Fibroblast of lung (primary cell): ENCODE data around the gene SALL1. TPM values are rescaled to one million over a fixed set of nuclear protein-coding genes. Genes with fewer than 3 reads are reported as not detected.

Experiments
- DNase-seq, 2 donors: peaks; one replicate each; pipeline versions ENCODE4 v3.0.0 to v3.0.0-alpha.2; 2010; ENCODE audit warnings: low read depth in 2 of 2
- H2AFZ ChIP-seq: 2 replicates; pipeline ENCODE4 v1.5.1; 2012; ENCODE audit warnings: low read length, control low read depth, inconsistent platforms
- H3K27ac ChIP-seq: 2 replicates; pipeline ENCODE4 v1.5.1; 2011; ENCODE audit warnings: low read length, control low read depth; ENCODE audit not compliant: insufficient read depth
- H3K27me3 ChIP-seq: 2 replicates; pipeline ENCODE4 v1.5.1; 2011; ENCODE audit warnings: mild to moderate bottlenecking, low read length; ENCODE audit not compliant: control insufficient read depth, insufficient read depth
- H3K36me3 ChIP-seq: 2 replicates; pipeline ENCODE4 v1.5.1; 2011; ENCODE audit warnings: low read length; ENCODE audit not compliant: control insufficient read depth, insufficient read depth
- H3K4me1 ChIP-seq: 2 replicates; pipeline ENCODE4 v1.5.1; 2011; ENCODE audit warnings: low read length; ENCODE audit not compliant: control insufficient read depth, insufficient read depth; ENCODE audit errors: extremely low read depth
- H3K4me2 ChIP-seq: 2 replicates; pipeline ENCODE4 v1.5.1; 2011; ENCODE audit warnings: low read length, control low read depth; ENCODE audit not compliant: insufficient read depth; ENCODE audit errors: extremely low read depth
- H3K4me3 ChIP-seq, 4 experiments: fragments of 200-600 bp in 1 of 4; sonication (generic) in 1 of 4; replicated peaks in 1 of 4; 2 replicates each; pipeline ENCODE4 v1.5.1; 2011 to 2016; ENCODE audit warnings: low read length in 4 of 4, low read depth in 3 of 4, mild to moderate bottlenecking in 3 of 4, control low read depth in 2 of 4, inconsistent platforms in 1 of 4, mixed read lengths in 1 of 4; ENCODE audit not compliant: insufficient read depth in 1 of 4; ENCODE audit errors: control extremely low read depth in 1 of 4
- H3K79me2 ChIP-seq: 2 replicates; pipeline ENCODE4 v1.5.1; 2012; ENCODE audit warnings: mild to moderate bottlenecking, low read length, inconsistent platforms; ENCODE audit not compliant: control insufficient read depth, insufficient read depth
- H3K9ac ChIP-seq: 2 replicates; pipeline ENCODE4 v1.5.1; 2011; ENCODE audit warnings: mild to moderate bottlenecking, low read length, control low read depth; ENCODE audit not compliant: insufficient read depth
- H3K9me3 ChIP-seq: 2 replicates; pipeline ENCODE4 v1.5.1; 2012; ENCODE audit warnings: low read depth, low read length; ENCODE audit not compliant: control insufficient read depth, insufficient read depth
- H4K20me1 ChIP-seq: 2 replicates; pipeline ENCODE4 v1.5.1; 2011; ENCODE audit warnings: low read length; ENCODE audit not compliant: control insufficient read depth, insufficient read depth; ENCODE audit errors: extremely low read depth
- EZH2 ChIP-seq: IDR thresholded peaks from 2 replicates; pipeline ENCODE4 v1.5.1; 2012; ENCODE audit warnings: low read length, control low read depth, mild to moderate bottlenecking; ENCODE audit errors: missing control alignments
- polyA plus RNA-seq, 2 donors: library from polyadenylated mRNA; depleted of rRNA in 1 of 2; stranded (reverse) in 1 of 2; unstranded in 1 of 2; fragments of >200 nt; gene quantifications; 2 replicates each; pipeline ENCODE4 v1.2.1, GENCODE V29; 2011 to 2012; ENCODE audit warnings: missing spikeins in 1 of 2
- total RNA-seq: library from RNA; depleted of rRNA; stranded (reverse); fragments of >200 nt; gene quantifications from 2 replicates; pipeline ENCODE4 v1.2.1, GENCODE V29; 2014
- TF ChIP-seq, protein P1 (sequence below), 2 donors: IDR thresholded peaks in 1 of 2; conservative IDR thresholded peaks in 1 of 2; 1 replicate in 1 of 2; 2 replicates in 1 of 2; pipeline ENCODE4 v1.5.1; 2011 to 2012; ENCODE audit warnings: low read length in 2 of 2, control low read depth in 1 of 2, inconsistent platforms in 1 of 2, low read depth in 1 of 2, mild to moderate bottlenecking in 1 of 2

The SALL1 gene
- total and polyA plus RNA-seq, 2 donors (not counting 1 experiment from before 2014, with no cell fraction given), result 0.10 to 0.17 TPM

DNA sequence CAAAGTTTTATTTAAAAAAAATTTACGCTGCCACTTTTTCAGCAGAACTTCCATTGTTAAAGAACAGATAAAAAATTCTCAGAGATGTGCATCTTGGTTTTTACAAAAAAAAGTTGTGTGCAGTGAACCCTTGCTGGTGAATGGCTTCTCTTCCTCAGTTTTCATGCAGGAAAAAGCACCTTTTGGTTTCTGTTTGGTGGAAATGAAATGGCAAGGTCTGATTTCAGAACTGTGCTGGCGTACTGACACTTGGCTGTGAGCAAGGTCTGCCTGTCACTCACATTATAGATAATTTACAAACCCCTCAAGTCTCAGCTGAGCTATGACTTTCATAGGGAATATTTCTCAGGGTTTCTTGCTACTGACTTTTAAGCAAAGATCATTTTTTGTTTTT lies 5.7 kb upstream of the SALL1 start:
- H3K27ac ChIP-seq, result no peak overlapping the region
- H3K4me3 ChIP-seq, result no peak overlapping the region
- H4K20me1 ChIP-seq, result no peaks in the 10 kb centered on the region
- TF ChIP-seq, protein P1, sequence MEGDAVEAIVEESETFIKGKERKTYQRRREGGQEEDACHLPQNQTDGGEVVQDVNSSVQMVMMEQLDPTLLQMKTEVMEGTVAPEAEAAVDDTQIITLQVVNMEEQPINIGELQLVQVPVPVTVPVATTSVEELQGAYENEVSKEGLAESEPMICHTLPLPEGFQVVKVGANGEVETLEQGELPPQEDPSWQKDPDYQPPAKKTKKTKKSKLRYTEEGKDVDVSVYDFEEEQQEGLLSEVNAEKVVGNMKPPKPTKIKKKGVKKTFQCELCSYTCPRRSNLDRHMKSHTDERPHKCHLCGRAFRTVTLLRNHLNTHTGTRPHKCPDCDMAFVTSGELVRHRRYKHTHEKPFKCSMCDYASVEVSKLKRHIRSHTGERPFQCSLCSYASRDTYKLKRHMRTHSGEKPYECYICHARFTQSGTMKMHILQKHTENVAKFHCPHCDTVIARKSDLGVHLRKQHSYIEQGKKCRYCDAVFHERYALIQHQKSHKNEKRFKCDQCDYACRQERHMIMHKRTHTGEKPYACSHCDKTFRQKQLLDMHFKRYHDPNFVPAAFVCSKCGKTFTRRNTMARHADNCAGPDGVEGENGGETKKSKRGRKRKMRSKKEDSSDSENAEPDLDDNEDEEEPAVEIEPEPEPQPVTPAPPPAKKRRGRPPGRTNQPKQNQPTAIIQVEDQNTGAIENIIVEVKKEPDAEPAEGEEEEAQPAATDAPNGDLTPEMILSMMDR (conservative IDR thresholded peaks at IDR 0.05 in 1 of 2, IDR thresholded peaks at IDR 0.05 in 1 of 2; ENCODE audit: low read depth in 1 of 2, low read length in 2 of 2), result no peak
- no peak for TF ChIP-seq EZH2
- H3K4me2 ChIP-seq, result no peak overlapping the region
- H3K36me3 ChIP-seq, result no peaks in the 10 kb centered on the region
- no peak overlapping the region for H3K9ac ChIP-seq
- no peaks in the 10 kb centered on the region for H3K4me1 ChIP-seq
- peak in 1 of 2 donors; percentile 19 for DNase-seq
- H2AFZ ChIP-seq, result no peak overlapping the region
- no peaks in the 10 kb centered on the region for H3K9me3 ChIP-seq
- H3K27me3 ChIP-seq, result peaks cover 29% of the 10 kb centered on the region
- no peaks in the 10 kb centered on the region for H3K79me2 ChIP-seq

DNA sequence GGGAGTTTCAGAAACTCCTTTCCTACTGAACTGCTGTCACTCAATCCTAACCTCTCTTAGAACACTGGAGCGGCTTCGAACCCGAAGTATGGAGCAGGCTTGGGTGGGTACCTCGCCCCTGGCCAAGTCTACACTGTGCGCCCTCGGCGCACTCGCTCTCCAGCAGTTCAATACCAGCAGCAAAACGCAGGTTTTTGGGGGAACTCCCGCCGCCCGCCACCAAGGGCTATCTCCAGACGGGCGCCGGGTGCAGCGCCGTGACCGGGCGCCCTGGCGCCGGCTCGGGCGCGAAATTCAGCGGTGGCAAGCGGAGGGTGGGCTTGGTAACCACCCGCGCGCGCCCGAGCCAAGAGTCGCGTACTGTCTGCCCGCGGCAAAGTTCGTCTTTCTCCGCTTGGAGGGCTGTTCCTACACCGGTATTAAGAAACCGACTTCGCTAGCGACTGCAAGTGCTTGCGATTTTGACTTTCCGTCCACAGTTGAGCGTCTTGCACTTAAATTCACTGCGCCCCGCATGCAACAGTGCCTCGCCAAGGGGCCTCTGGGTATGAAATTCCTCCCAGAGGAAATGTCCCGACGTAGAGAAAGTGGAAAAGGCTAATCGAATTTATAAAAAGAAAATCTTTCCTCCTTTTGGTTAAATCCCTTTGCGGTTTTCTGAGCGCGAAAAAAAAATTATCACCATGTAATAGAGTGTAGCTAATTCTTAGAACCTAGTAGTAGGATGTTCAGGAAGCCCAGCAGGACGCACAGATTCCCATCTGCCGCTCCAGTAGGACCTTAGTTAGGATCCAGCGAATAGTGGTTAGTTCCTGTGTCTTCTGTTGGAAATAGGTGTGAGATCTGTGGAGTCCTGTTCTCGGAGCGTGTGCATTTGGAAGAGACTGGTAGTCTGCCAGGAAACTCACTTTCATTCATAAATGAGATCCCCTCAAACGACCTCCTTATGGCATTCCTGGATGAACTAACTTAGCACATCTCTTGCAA lies 5.0 kb upstream of the SALL1 start:
- Histone ChIP-seq H3K27ac (no peak overlapping the region), H2AFZ (no peak overlapping the region), H3K4me2 (no peak overlapping the region), H3K9ac (no peak overlapping the region), H3K9me3 (no peaks in the 10 kb centered on the region), H3K79me2 (no peaks in the 10 kb centered on the region), H3K4me1 (no peaks in the 10 kb centered on the region), H4K20me1 (no peaks in the 10 kb centered on the region), H3K27me3 (peaks cover 29% of the 10 kb centered on the region), H3K4me3 (peak overlapping the region in 1 of 4 experiments; percentile 30), H3K36me3 (no peaks in the 10 kb centered on the region)
- TF ChIP-seq, protein P1 (conservative IDR thresholded peaks at IDR 0.05 in 1 of 2, IDR thresholded peaks at IDR 0.05 in 1 of 2; ENCODE audit: low read depth in 1 of 2, low read length in 2 of 2), result no peak
- peak; percentile 33 for TF ChIP-seq EZH2
- DNase-seq, result peak; percentile 40 to 76

DNA sequence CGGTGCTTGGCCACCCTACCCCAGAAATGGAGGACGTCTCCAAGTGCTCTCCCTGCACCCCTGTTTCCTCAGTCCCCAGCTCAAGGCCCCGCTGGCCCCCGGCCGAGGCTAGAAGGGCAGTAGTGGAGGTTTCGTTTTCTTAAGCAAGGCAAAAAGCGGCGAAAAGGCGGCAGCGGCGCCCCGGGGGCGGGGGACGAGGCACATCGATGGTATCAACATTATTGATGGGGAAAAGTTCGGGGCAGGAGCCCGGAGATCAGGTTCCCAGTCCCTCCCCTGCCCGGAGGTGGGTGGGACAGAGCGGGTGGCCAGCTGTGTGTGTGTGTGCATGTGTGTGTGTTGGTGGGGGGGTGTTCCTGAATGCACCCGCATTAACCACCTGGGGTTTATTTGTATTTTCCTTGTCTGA lies 4.1 kb upstream of the SALL1 start:
- H3K27ac ChIP-seq, result no peak overlapping the region
- no peaks in the 10 kb centered on the region for H3K36me3 ChIP-seq
- H3K9me3 ChIP-seq, result no peaks in the 10 kb centered on the region
- H3K9ac ChIP-seq, result no peak overlapping the region
- peaks cover 38% of the 10 kb centered on the region for H3K27me3 ChIP-seq
- no peaks in the 10 kb centered on the region for H3K79me2 ChIP-seq
- TF ChIP-seq EZH2, result no peak
- TF ChIP-seq, protein P1 (conservative IDR thresholded peaks at IDR 0.05 in 1 of 2, IDR thresholded peaks at IDR 0.05 in 1 of 2; ENCODE audit: low read depth in 1 of 2, low read length in 2 of 2), result no peak
- H2AFZ ChIP-seq, result no peak overlapping the region
- H3K4me3 ChIP-seq, result peak overlapping the region in 2 of 4 experiments; percentile 14 to 22
- no peaks in the 10 kb centered on the region for H3K4me1 ChIP-seq
- DNase-seq, result peak in 1 of 2 donors; percentile 74
- peak overlapping the region; percentile 64 for H3K4me2 ChIP-seq
- H4K20me1 ChIP-seq, result no peaks in the 10 kb centered on the region
